Breast epithelium (tissue), 3 donors: ENCODE measurements around the gene GIMAP6.

Source experiments
- POLR2A ChIP-seq: fragments of 450-650 bp; IDR thresholded peaks from one replicate; pipeline ENCODE4 v1.6.1; 2016; ENCODE audit warnings: antibody characterized with exemption, mild to moderate bottlenecking, moderate library complexity
- POLR2AphosphoS5 ChIP-seq, 3 donors: sonication (generic); formaldehyde crosslinking; IDR thresholded peaks; one replicate each; pipeline ENCODE4 v1.6.1; 2017; ENCODE audit warnings: antibody characterized with exemption in 3 of 3
- TF ChIP-seq, protein P1 (sequence below), 3 donors: fragments of 450-650 bp; IDR thresholded peaks; one replicate each; pipeline ENCODE4 v1.5.1; 2016 to 2017; ENCODE audit warnings: antibody characterized with exemption in 3 of 3, mild to moderate bottlenecking in 3 of 3, moderate library complexity in 3 of 3

DNA sequence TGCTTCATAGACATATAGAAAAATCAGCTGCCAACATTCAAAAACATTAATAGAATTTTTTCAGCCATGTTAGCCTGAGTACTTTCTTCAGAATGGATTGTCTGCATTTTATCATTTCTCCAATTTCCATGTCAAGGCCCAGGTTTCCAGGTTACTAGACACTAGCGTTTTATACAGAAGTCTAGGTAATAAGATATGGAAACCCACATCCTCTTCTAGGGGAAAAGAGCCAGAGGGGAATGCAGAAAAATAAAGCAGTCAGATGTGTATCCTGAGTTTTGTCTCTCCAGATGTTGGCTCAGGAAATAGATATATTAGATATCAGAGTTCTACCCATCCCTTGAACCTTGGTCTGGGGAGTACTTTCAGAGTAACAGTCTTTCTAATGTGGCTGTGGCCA, 44.6 kb downstream of the GIMAP6 start:
- TF ChIP-seq, protein P1, sequence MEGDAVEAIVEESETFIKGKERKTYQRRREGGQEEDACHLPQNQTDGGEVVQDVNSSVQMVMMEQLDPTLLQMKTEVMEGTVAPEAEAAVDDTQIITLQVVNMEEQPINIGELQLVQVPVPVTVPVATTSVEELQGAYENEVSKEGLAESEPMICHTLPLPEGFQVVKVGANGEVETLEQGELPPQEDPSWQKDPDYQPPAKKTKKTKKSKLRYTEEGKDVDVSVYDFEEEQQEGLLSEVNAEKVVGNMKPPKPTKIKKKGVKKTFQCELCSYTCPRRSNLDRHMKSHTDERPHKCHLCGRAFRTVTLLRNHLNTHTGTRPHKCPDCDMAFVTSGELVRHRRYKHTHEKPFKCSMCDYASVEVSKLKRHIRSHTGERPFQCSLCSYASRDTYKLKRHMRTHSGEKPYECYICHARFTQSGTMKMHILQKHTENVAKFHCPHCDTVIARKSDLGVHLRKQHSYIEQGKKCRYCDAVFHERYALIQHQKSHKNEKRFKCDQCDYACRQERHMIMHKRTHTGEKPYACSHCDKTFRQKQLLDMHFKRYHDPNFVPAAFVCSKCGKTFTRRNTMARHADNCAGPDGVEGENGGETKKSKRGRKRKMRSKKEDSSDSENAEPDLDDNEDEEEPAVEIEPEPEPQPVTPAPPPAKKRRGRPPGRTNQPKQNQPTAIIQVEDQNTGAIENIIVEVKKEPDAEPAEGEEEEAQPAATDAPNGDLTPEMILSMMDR (IDR thresholded peaks at IDR 0.05) = no peak
- TF ChIP-seq POLR2A (no peak), POLR2AphosphoS5 (IDR thresholded peaks at IDR 0.05) (no peak)
